GM18498 (cell line): Measurements from ENCODE around the gene DOCK2.
"Not testable (repeated sequence)": the region's sequence is repeated elsewhere in the genome, so short reads cannot be mapped to it uniquely, and the experiment has no call there.

Experiments
- ATAC-seq: cut with Tn5 transposase; IDR thresholded peaks from one replicate; pipeline ENCODE4 v1.9.1; 2021; ENCODE audit warnings: mild to moderate bottlenecking, moderate library complexity; ENCODE audit not compliant: unreplicated experiment

The DOCK2 gene

DNA sequence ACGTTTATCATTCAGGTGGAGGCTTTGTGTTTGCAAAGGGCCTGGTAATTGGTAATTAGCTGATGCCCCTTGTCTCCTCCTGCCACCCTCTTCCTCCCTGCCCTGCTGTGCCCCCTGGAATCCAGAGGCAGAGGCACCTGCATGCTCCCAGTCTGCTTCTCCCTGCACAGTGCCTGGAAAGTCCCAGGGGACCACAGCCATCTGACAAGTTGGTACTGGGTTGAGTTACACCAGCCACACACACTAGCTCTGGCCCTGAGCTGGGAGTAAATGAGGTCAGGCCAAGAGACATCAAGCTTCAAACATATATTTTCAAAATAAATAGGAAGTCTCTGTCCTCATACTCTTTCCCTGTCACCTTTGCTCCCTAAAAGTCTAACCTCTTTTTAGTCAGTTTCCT is 286.9 kb downstream of the DOCK2 start:
- ATAC-seq: peak; percentile 57

DNA sequence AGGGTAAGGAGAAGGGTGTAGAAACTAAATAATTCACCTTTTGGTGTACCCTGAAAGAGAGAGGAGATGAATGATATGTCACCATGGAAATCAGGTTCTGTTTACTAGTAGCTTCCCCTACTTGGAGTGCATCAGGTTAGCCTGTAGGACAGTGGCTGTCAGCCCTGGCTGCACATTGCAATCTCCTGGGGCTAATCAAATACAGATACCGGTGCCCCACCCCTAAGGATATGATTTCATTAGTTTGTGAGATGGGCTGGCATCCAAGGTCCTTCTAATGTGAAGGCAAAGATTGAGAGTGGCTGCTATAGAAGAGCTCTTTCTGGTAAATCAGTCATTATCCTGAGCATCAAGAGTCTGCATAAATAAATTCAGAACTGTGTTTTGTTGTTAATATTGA is 296.1 kb downstream of the DOCK2 start:
- ATAC-seq: no peak

DNA sequence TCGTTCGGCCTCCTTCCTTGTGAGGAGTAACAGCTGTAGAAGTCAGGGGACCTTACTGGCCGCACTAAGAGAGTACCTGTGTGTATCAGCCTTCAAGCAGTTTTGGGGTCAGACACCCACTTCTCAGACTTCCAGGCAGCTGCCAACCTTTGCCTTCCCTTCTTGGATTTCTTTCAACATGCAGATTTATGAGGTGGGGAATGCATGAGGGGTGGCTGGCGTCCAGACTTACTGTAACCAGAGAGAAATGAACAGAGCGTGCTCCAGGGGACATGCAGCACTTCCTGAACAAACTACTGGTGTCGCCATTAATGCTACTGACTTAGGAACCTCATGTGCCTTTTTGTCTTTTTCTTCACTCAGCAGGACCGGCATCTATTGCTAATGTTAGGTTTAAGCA is 296.5 kb downstream of the DOCK2 start:
- no peak for ATAC-seq

DNA sequence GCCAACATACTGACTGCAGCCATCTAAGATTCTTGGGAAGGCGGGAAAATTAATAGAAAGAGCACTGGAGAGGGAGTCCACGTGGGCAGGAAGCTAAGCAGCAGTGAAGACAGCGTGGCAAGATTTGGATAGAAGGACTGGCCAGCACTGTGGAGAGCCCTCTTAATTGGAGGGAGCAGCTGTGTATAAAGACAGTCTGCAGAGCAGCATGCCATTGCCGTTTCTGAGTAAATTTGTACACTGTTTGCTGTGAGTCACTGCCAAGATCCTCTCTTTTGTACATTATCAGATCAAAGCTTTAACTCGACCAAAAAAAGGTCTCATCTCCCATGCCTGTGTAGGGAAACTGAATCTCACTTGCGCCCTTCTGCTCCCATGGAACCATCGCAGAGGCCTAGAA is 297.9 kb downstream of the DOCK2 start:
- ATAC-seq: no peak

DNA sequence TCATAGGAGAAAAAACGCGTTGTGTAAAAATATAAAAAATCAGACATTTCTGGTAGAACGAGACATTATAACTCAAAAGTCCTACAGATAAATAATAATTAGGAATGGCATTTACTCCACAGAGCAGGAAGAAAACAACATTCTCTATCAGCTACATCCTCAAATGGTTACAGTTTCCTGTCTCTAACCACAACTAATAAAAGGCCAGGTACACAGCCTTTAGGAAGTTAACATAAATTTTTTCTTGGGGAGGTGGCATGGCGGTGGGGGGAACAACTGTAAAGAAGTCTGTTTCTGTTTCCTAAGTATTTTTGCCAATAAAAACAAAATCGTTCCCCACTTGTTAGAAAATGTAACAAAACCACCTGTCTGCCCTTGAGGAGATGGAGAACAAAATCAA is 298.7 kb downstream of the DOCK2 start:
- ATAC-seq: no peak

DNA sequence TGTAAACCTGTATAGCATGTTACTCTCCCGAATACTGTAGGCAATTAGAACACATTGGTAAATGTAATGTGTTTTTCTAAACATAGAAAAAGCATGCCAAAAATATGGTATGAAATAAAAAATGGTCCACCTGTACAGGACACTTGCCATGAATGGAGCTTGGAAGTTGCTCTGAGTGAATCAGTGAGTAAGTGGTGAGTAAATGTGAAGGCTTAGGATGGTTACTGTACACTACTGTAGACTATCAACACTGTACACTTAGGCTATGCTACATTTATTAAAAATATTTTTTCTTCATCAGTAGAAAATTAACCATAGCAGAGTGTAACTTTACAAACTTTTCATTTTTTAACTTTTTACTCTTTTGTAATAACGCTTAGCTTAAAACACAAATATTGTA is 301.4 kb downstream of the DOCK2 start:
- ATAC-seq: no peak

DNA sequence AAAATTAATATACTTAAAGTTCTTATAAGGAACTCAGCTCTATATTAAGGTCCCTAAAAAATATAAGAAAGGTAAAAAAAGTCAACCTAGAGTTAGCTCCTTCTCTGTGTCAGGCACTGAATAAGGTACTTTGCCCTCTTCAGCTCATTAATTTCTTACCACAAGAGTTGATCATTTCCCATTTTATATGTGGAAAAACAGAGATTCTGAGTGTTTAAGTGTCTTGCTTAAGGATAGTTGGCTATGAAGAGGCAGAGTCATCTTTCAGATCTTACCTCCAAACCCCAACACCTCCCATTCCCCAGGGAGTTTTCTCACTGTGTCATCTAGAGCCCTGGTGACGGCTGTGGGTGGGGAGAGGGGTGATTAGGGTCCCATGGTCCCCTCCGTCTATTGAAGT is 302.7 kb downstream of the DOCK2 start:
- ATAC-seq: no peak

DNA sequence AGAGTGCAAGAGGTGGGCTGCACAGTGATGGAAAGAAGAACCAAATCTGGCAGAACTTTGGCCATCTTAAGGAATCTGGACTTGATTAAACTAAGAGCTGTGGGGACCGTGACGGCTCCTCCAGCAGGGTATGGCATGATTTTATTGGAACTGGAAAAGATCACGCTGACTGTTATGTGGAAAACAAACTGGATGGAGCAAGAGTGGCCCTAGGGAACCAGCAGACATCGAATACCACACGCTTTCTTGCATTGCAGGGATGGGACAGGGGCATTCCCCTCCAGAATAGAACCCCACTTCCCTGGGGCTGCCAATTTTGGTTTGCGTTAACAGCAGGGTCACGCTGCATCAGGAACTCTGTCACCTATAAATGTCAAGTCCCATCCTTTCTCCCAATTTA is 304.5 kb downstream of the DOCK2 start:
- ATAC-seq: no peak

DNA sequence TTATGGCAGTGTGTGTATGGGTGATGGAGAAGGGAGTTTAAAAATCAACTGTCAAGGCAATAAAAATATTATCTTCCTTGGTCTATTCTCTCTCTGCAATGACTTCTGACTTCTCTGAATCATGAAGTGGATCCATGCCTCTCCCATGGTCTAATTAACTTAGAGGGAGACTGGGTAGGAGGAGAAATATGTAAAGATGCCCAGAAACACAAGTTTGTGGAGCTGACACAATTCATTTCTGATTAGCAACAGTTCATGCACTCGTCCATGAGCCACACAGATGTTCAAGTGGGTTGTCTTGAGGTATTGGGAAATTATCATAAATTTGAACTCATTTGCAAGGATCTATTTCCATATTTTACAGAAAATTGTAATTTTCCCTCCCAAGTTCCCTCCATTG is 305.1 kb downstream of the DOCK2 start:
- ATAC-seq: no peak

DNA sequence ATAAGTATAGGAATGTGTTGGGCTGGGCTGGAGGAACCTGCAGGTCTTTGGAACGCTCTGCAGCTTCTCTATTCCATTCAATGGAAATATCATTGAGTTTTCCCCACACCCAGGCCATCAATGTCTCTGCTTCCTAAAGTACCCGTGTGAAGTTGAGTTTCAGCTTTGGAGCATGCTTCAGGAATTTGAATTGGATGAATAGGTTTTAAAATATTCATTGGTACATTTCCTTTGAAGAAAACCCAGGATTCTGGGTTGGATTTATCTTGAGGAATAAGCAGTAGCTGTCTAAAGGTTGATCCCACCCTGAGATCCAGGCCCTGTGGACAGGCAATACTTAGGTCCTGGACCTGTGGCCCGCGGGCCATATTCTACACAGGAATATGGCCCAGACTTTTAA is 306.0 kb downstream of the DOCK2 start:
- ATAC-seq: no peak

DNA sequence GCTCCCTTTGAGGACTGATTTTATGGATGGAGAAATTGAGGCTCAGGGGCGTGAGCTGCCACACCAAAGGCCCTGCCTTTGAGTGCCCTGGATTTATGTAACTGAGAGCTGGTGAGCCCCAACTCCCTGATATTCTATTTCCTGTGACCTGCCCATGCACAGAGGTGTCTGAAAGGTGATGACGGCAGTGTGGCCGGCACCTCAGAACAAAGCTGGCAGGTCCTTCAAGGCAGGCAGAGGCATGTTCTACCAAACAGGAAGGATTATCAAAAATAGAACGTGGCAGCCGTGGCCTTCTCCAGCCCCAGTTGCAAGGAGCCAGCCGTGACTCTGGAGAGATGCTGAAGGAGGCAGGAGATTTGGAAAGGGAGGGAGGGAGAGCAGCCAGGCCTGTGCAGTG is 307.0 kb downstream of the DOCK2 start:
- ATAC-seq: peak; percentile 38

DNA sequence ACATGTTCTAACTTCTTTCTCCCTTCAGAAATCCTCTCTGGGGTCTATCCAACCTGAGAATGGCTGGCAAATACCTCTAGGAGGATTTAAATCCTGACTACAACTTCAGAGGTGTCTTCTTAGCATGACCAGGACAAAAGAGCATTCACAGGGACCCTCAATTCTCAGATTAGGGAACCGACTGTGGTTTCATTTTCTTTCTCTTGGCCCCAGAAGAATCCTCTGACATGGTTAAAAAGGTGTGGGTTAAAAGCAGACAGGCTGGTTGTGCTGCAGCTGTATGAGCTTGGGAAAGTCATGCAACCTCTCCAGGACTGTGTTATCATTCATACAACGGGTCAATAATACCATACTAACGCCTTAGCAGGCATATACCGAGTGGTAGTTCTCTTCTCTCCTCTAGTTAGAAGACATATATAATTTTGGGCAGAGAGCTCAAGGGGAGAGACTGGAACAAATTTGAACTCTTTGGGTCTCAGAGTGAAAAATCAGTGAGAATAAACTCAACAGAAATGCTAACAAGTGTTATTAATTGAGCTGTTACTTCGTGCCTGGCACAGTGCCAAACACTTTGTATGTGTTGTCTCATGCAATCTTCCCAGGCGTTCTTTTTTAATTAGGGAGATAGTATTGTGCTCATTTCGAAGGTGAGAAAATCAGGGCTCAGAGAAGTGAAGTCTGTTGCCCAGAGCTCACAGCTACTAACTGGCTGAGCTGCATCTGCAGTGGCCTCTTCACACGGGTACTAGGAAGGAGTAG is 308.0 kb downstream of the DOCK2 start:
- peak; percentile 60 for ATAC-seq

DNA sequence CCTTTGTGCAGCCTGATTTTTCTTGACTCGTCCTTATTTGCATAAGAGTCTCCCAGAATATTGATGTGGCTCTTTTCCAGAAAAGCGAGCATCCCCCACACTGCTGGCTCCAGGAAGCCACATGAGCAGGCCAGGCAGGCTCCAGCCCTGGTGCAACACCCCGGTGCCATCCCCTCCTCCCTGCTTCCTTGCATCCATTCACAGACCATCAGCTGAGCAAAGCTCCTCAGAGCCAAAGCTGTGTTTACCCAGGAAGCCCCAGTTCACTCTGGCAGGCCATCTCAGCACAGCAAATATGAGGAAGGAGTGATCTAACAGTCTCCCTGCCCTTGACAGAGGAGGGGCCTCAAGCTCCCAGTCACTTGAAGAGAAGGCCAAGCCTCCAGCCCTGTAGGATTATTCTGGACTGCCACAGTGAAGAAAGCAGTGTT is 308.8 kb downstream of the DOCK2 start:
- ATAC-seq: no peak

DNA sequence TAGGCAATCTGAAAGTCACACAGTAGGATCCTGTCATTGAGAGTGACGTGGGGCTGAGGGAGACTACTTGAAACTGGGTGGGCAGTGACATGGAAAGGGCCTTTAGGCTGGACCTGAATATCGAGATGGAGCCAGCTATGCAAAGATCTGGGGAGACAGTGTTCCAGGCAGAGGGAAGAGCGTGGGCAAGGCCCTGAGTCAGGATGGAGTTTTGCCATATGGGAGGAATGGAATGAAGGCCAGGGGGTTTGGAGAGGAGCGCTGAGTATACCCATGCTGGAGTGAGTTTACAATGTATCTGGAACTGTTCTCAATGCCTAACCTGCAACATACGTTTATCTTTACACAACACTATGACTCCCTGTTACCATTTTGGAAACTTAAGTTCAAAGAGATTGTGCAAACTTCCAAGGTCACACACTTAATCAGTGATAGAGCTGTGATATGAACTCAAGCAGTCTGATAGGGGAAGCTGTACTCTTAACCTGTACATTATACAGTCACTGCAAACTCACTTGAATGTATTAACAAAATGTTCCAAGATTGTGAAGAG is 309.7 kb downstream of the DOCK2 start:
- ATAC-seq: no peak

DNA sequence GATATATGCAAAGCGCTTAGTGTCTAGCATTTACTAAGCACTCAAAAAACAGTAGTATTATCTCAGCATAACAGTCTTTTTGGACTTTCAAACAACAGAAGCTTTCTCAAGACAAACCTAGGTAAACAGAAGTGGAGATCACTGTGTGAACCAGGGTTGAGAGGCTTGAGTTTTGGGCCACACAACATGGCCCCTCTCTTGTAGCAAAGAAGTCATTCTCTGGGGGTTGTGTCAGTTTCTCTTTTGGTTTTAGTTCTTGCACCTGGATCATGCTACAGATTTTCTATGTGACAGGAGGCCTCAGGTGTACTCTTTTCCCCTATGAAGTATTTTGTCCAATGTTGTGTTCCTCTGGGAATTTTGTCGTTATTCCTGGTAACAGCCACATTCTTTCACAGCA is 313.3 kb downstream of the DOCK2 start:
- peak; percentile 70 for ATAC-seq

DNA sequence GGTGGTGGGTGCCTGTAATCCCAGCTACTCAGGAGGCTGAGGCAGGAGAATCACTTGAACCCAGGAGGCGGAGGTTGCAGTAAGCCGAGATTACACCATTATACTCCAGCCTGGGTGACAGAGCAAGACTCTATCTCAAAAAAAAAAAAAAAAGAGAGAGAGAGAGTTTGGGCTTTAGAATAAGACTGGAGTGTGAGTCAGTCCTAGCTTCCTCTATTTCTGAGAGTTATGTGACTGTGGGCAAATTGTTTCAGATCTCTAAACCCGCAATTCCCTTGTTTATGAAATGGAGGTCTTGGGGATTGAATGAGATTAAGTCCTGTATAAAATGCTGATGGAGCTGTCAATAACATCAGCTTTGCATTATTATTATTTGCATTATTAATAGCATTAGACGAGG is 316.1 kb downstream of the DOCK2 start:
- ATAC-seq: not testable (repeated sequence)

DNA sequence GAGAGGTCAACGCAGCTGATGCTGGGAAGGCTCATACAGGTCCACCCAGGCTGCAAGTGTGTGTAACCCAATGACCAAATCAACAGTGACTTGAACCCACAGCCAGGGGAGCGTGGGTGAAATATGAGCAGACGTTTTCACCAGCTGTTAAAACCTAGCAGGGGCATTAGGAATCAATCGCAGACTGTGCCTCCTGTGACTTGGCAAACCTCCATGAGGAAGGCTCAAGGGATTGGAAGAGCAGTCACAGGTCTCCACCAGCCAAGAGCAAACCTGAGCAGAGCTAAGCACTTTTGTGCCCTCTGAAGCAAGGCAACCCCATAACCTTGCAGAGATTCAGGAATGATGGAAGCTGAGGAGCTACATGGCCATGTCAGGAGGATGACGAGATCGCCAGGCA is 317.7 kb downstream of the DOCK2 start:
- ATAC-seq: no peak

DNA sequence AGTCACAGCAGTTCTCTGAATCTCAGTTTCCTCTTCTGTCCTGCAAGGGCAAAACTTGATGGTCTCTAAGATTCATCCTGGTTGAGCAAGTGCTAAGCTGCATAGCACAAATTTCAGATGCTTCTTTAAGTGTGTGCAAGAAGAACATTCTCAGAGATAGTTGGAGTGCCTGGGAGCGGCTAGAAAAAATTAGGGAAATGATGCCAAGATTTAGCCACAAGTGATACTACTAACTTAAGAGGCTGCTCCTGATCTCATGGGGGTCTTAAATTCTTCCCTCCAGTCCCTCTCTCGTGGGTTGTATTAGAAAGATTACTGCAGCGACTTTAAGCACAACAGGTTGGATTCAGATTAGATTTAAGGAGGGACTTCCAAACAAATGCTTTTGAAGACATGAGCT is 319.1 kb downstream of the DOCK2 start:
- no peak for ATAC-seq

DNA sequence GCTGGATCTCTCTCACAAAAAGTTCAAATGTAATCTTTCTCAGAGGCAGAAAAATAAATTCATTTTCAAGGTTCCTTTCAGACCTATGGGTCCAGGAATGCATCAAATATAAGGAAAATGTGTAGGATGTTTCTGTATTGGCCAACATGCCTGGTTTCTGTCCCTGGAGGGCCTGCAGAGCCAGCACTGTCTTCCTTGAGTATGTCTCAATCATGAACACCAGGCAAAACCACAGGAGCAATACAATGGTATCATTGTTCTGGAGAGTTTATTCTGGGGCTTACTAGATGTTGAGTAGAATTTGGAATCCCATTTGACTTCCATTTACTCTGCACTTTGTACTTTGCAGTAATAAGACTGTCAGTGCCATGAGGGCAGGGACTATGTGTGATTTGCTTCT is 319.7 kb downstream of the DOCK2 start:
- no peak for ATAC-seq

DNA sequence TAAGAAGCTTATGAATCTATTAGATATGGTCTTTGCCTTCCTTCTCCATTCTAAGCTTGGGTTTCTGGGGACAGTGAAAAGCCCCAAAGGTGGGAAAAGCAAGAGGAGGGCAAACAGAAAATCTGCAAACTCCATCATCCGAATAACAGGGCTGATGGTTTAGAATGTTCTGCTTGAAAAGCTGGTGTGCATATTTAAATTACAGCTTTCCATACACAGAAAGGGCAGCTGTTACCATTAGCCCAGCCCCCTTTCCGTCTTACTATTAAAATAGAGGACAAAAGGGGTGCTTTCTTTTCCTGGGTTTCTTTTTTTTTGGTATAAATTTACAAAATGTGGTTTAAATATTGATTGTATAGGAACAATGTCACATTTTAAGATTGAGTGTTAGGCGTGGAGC is 321.2 kb downstream of the DOCK2 start:
- ATAC-seq: no peak

DNA sequence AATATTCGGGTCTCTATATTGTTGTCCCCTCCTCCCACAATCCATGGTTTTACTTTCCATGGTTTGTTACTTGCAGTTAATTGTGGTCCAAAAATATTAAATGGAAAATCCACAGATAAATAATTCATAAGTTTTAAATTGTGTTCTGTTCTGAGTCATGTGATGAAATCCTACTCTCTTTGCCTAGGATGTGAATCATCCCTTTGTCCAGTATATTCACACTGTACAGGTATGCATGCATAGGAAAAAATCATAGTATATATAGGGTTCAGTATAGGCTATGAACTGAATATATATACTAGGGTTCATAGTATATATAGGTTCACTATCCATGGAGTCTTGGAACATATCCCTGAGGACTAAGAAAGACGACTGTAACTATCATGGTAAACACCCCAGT is 323.6 kb downstream of the DOCK2 start:
- no peak for ATAC-seq

DNA sequence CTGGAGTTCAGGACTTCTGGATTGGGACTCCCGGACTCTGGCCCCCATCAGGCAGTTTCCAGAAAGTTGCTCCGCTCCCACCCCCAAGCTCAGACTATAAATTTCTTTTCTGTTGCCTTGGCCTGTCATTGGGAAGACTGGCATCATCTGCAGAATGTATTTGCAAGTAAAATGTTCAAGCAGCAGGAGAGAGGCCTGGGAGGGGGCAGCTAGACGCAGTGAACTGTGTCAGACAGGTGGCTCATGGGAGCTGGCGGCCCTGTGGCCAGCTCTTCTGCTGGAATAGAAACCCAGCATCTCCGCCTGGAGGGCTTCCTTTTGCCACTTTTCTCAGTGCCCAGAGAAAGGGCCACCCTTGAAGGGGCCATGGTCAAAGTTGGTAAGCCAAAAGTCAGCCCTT is 327.2 kb downstream of the DOCK2 start:
- ATAC-seq: no peak

DNA sequence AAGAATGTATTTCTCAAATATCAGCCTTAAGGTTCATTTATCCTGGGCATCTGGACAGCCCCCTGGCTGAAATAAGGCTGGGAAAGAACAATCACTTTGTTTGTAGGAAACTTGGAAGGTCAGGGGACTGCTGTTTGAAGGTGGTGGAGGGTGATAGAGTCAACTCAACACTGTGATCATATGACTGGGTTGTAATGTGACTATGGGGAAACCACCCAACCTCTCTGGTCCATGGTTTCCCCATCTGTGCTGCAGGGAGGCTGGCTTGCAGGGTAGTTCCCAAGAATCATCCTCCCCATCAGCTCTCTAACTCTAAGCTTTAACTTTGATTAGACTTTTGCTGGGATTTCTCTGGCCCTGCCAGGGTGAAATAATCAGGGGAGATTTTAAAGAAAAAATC is 333.3 kb downstream of the DOCK2 start:
- ATAC-seq: peak; percentile 46
